Muscle layer of colon (tissue), 2 donors: Measurements from ENCODE around the gene FAM117A.
"Not testable (repeated sequence)": the region's sequence is repeated elsewhere in the genome, so short reads cannot be mapped to it uniquely, and the experiment has no call there.

Experiments used
- H3K27ac ChIP-seq: one replicate; pipeline ENCODE4 v1.7.0; 2013; ENCODE audit warnings: low read depth, mild to moderate bottlenecking, low read length, moderate library complexity
- H3K27me3 ChIP-seq, 2 donors: one replicate each; pipeline ENCODE4 v1.7.0; 2013; ENCODE audit warnings: low read length in 2 of 2, mild to moderate bottlenecking in 2 of 2; ENCODE audit not compliant: insufficient read depth in 2 of 2, control insufficient read depth in 1 of 2
- H3K36me3 ChIP-seq: one replicate; pipeline ENCODE4 v1.7.0; 2013; ENCODE audit warnings: mild to moderate bottlenecking, low read length; ENCODE audit not compliant: insufficient read depth
- H3K4me1 ChIP-seq: one replicate; pipeline ENCODE4 v1.7.0; 2013; ENCODE audit warnings: mild to moderate bottlenecking, low read length; ENCODE audit not compliant: insufficient read depth
- H3K4me3 ChIP-seq, 2 donors: one replicate each; pipeline ENCODE4 v1.7.0; 2013; ENCODE audit warnings: low read length in 2 of 2, low read depth in 1 of 2, mild to moderate bottlenecking in 1 of 2, moderate library complexity in 1 of 2
- H3K9ac ChIP-seq: one replicate; pipeline ENCODE4 v1.7.0; 2013; ENCODE audit warnings: low read length
- H3K9me3 ChIP-seq: one replicate; pipeline ENCODE4 v1.7.0; 2013; ENCODE audit warnings: mild to moderate bottlenecking, low read length
- donor health status: abdominal sarcoma.
- donor health status: Adenocarcinoma of cecum.

FAM117A gene

DNA sequence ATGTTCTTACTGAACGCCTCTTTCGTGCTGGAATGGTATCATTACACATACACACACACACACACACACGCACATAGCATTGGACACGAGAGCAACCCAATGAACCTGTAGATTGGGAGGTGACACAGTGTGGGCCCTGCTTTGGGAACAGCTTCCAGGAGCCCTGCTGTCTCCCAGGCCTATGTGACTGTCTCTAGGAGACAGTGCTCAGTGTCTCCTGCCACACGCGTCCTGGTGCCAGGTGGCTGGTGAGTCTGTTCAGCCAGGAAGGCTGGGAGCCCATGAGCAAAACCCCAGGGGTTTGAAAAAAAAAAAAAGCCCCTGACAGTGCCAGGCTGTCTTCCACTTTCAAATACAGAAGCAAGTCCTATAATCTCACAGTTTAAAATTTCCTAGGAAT, 83.6 kb downstream of the FAM117A start:
- H3K27ac ChIP-seq, result no peak overlapping the region
- H3K36me3 ChIP-seq, result no peaks in the 10 kb centered on the region
- peaks cover 8% of the 10 kb centered on the region for H3K4me1 ChIP-seq
- no peak overlapping the region for H3K9ac ChIP-seq
- no peak overlapping the region for H3K4me3 ChIP-seq
- H3K9me3 ChIP-seq, result no peaks in the 10 kb centered on the region
- no peaks in the 10 kb centered on the region for H3K27me3 ChIP-seq

DNA sequence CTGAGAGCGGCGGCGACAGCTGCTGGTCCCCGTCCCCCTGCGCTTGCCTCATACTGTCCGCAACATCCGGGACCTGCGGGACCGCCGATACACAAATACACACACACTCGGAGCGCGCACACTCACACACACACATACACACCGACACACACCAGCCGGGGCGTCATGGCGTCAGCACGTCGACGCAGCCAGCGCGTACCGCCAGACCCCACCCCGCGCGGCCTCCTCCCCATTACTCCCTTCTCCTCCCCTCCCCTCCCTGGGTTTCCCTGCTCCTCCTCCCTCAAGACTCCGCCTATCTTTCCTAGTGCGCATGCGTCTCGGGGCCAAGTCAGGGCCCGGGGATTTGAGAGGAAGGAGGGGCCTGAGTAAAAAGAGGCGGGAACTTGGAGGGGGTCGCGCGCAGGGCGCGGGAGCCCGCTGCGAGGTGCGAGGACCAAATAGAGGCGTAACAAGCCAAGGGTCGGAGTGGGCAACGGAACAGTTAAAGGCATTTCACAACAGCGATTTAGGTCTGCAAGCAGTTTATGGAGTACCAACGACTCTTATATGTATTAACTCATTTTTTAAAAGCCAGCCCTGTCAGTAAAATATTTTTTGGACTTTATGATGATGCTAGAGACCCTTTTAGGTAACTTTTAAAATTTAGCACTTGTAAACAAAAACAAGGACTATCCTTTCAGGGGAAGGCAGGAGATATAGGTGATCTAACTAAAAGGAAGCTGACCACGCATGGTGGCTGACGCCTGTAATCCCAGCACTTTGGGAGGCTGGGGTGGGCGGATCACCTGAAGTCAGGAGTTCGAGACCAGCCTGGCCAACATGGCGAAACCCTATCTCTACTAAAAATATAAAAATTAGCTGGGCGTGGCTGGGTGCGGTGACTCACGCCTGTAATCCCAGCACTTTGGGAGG, 85.7 kb downstream of the FAM117A start, which contains the start of gene SPOP:
TSS of gene SPOP (minus strand) at position 165 of the 915 bp plus-strand sequence. CDS start 55,287 bp downstream, outside the sequence.
- Histone ChIP-seq H3K27me3 (no peaks in the 10 kb centered on the region), H3K9ac (peak within 1 kb of the TSS; percentile 80), H3K27ac (peak within 1 kb of the TSS; percentile 97), H3K4me1 (peaks cover 20% of the 10 kb centered on the region), H3K9me3 (no peaks in the 10 kb centered on the region), H3K4me3 (peak within 1 kb of the TSS; percentile 71 to 82), H3K36me3 (no peaks in the 10 kb centered on the region)

DNA sequence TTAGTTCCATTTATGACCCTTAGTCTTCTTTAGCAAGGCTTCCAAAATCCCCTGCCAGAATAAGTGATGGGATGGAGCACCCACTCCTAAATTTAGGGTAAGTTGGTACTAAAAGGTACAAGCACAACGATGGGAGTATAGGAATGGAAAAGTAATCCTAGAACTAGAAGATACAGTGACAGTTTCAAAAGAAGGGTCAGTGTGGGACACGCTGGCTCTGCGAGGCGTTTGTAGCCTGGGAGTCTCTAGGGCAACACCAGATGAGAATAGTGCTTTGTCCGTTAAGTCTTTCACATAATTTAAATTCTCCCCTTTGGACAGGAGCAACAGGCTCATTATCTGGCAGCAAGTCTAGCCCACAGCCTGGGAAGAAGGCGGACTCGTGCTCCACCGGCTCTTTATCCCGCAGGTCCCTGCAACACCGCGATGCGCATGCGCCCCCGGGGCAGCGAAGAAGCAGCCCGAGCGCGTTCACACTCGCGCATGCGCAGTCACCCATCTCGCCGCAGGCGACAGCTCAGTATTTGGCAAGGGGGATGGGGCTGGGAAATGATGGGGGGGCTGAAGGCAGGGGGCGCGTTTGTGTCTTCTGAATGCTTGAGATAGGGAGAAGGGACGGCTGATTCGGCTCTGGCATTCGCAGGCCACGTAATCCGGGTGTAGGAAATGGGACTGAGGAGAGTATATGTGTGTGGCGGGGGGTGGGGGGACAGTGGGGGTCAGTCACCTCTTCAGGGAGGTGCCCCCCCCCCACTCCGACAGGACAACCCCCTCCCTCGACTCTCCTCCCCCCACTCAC, 86.6 kb downstream of the FAM117A start:
- H3K9me3 ChIP-seq, result no peaks in the 10 kb centered on the region
- no peaks in the 10 kb centered on the region for H3K27me3 ChIP-seq
- H3K4me3 ChIP-seq, result peak overlapping the region; percentile 71 to 82
- H3K9ac ChIP-seq, result peak overlapping the region; percentile 80
- peak overlapping the region; percentile 97 for H3K27ac ChIP-seq
- peaks cover 20% of the 10 kb centered on the region for H3K4me1 ChIP-seq
- H3K36me3 ChIP-seq, result no peaks in the 10 kb centered on the region

DNA sequence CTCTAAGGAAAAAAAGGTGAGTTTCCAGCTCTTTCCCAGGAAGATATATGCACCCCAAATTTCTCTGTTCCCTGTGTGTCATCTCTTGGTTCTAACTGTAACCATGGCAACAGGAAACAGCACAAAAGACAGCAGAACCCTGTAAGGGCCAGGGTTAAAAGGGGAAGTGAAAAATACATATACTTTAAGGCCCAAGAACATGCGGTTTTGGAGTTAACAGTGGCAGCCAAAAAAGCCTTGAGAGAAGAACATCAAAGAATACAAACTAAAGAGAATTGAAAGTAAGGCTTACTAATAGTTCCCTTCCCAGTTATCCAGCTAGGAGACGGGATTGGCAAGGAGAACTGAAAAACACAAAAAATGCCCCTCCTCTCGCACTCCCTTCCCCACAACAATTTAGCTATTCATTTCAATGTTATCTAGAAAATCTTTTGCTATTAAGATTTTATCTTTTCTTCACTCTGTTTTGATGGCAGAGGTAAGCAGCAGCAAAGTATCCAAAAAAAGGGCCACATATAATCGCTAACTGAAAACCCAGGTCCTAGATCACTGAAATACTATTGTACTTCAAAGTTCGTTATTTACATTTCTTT, 87.6 kb downstream of the FAM117A start:
- Histone ChIP-seq H3K4me3 (peak overlapping the region; percentile 71 to 82), H3K9ac (peak overlapping the region; percentile 80), H3K4me1 (peaks cover 21% of the 10 kb centered on the region)

DNA sequence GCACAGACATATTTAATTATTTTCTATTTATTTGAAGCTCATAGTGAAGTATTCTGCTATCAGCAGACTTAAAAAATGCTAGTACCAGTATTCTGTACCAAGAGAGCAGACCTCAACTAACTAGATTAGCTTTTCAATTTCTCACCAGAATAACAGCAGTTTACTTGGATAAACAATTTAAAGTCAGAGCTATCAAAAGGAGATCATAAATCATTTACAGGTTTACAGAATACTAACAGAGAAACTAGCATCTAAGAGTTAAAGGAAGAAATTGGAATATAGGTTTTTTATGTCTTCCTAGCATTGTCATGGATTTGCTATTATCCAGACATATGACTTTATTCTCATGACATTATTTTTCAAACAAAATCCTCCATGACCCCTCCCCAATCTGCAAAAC, 89.4 kb downstream of the FAM117A start:
- Histone ChIP-seq H3K36me3 (no peaks in the 10 kb centered on the region), H3K9me3 (no peaks in the 10 kb centered on the region), H3K27ac (peak overlapping the region; percentile 43), H3K9ac (peak overlapping the region; percentile 8), H3K4me3 (peak overlapping the region in 1 of 2 donors; percentile 71), H3K27me3 (no peaks in the 10 kb centered on the region), H3K4me1 (peaks cover 38% of the 10 kb centered on the region)

More for the DNA sequence above, 87.6 kb downstream of the FAM117A start:
- H3K9me3 ChIP-seq, result no peaks in the 10 kb centered on the region
- no peaks in the 10 kb centered on the region for H3K27me3 ChIP-seq
- H3K27ac ChIP-seq, result peak overlapping the region; percentile 97
- no peaks in the 10 kb centered on the region for H3K36me3 ChIP-seq

DNA sequence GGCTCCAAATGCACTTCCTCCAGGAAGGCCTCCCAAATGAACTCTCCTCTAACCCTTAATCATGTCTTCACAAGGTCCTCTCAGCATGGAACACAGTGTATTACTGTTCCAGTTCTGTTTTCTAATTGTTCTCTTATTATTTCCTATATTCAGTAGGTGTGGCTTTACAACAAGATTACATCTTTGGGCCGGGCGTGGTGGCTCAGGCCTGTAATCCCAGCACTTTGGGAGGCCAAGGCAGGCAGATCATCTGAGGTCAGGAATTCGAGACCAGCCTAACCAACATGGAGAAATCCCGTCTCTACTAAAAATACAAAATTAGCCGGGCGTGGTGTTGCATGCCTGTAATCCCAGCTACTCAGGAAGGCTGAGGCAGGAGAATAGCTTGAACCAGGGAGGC, 90.3 kb downstream of the FAM117A start:
- H3K27me3 ChIP-seq, H3K9me3 ChIP-seq, H3K4me3 ChIP-seq, H3K36me3 ChIP-seq, H3K27ac ChIP-seq, H3K9ac ChIP-seq: not testable (repeated sequence)
- peaks cover 38% of the 10 kb centered on the region for H3K4me1 ChIP-seq

DNA sequence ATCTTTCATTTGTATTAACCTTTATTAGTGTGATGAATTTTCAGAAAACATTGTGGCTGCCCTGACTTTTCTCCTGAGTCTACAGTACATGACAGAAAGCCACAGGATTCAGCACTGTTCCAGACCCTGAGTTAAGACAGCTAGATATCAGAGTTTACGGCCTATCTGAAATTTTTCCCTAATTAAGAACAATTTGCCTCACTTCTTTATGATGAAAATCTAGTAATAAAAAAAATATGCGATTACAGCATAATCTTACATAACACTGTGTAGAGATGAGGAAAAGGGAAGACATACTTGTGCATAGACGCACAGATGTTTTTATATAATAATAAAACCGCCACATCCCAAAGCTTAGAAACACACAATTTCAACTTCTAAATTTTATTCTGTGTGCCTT, 93.3 kb downstream of the FAM117A start:
- Histone ChIP-seq H3K27ac (peak overlapping the region; percentile 46), H3K4me1 (peaks cover 33% of the 10 kb centered on the region), H3K9ac (peak overlapping the region; percentile 35), H3K27me3 (no peaks in the 10 kb centered on the region), H3K36me3 (no peaks in the 10 kb centered on the region), H3K9me3 (no peaks in the 10 kb centered on the region), H3K4me3 (no peak overlapping the region)

DNA sequence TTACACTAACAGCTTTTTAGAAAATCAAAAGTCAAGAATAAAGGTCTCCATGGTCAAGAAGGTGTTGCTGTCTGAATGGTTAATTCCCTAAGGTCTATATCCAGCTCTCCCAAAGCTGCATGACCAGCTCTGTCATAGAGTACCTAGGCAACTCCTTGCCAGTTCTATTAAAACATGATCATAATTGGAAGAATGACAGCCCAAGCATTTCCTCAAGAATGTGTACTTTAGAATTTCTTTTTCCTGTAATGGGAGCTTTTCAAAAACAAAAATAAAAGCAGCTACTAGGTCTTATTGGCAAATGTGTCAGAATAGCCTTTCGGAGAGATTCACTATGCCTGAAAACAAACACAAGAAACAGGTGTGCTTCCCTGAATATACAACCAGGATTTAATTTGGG, 93.9 kb downstream of the FAM117A start:
- Histone ChIP-seq H3K27ac (peak overlapping the region; percentile 13), H3K9ac (peak overlapping the region; percentile 35), H3K4me1 (peaks cover 27% of the 10 kb centered on the region), H3K27me3 (no peaks in the 10 kb centered on the region), H3K36me3 (no peaks in the 10 kb centered on the region), H3K9me3 (no peaks in the 10 kb centered on the region), H3K4me3 (no peak overlapping the region)

DNA sequence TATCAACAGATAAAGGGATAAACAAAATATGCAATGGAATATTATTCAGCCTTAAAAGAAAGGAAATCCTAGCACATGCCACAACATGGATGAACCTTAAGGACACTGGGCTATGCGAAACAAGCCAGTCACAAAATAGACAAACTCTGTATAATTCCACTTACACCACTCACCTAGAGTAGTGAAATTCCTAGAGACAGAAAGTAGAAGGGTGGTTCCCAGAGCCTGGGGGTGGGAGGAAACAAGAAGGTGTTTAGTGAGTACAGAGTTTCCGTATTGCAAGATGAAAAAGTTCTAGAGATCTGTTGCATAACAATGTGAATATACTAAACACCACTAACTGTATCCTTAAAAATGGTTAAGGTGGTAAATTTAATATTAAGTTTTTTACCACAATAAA, 96.1 kb downstream of the FAM117A start:
- no peaks in the 10 kb centered on the region for H3K27me3 ChIP-seq
- no peak overlapping the region for H3K4me3 ChIP-seq
- no peaks in the 10 kb centered on the region for H3K36me3 ChIP-seq
- H3K27ac ChIP-seq, result no peak overlapping the region
- peaks cover 29% of the 10 kb centered on the region for H3K4me1 ChIP-seq
- no peaks in the 10 kb centered on the region for H3K9me3 ChIP-seq
- no peak overlapping the region for H3K9ac ChIP-seq

DNA sequence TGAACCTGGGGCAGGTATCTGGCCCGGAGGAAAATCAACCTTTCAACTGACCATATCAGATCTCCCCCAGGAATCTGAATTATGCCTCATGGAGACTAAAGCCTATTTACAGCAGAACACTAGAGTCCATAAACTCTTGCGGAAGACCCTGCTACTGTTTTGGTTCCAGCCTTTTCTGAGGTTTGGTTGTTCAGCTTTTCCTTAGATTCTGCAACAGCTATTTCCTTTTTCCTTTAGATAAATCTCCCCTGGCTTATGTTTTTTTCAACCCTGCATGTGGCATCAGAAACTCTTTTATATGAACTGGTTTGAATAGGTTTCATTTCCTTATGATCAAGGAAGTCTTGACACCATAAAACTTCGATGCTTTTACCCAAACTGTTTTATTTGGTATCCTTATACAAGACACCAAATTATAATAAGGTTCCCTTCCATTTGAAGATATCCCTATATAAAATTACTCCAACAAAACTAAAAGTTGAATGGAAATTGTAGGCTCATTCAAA, 99.2 kb downstream of the FAM117A start:
- H3K27ac ChIP-seq, result no peak overlapping the region
- no peak overlapping the region for H3K4me3 ChIP-seq
- H3K36me3 ChIP-seq, result no peaks in the 10 kb centered on the region
- H3K9me3 ChIP-seq, result no peaks in the 10 kb centered on the region
- peaks cover 18% of the 10 kb centered on the region for H3K4me1 ChIP-seq
- H3K27me3 ChIP-seq, result no peaks in the 10 kb centered on the region
- no peak overlapping the region for H3K9ac ChIP-seq
